ENCODE measurements around the gene TMTC2.

DNA sequence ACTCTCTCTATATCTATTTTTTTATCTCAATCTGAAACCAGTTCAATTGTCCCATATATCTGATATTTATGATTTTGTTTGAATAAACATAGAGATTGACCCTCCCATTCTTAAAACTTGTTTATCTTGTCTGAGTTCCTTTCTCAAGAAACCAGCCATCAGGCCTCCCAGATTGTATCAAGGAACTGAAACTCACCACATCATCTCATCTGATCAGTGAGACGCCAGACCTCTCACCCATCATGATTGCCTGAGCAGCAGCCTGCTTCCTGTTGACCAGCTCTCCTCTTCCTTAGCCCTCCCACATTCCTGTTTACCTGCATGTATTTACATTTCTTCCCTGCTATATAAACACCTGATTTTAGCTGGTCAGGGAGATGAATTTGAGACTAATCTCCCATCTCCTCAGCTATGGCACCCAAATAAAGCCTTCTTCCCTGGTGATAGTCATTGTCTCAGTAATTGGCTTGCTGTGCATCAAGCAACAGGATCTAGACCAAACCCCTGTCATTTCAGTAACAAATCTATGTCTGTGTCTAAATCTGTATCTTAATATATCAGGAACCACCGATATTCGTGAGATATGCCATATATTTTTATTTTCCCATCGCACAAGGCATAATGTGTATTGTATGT is 323.6 kb downstream of the TMTC2 start:
- TF ChIP-seq POLR2A (IDR thresholded peaks at IDR 0.05; ENCODE audit: low read length), result no peak
- no peak for TF ChIP-seq GATA1 (IDR thresholded peaks at IDR 0.05; ENCODE audit: low read depth, low read length)
